Measurements from ENCODE around the gene CPZ. TPM values are rescaled to one million over a fixed set of nuclear protein-coding genes. Genes with fewer than 3 reads are reported as not detected.

Gene CPZ
- total and polyA plus RNA-seq, 10 donors: 0.11 to 8.5 (median 0.93) TPM; not detected in 1

DNA sequence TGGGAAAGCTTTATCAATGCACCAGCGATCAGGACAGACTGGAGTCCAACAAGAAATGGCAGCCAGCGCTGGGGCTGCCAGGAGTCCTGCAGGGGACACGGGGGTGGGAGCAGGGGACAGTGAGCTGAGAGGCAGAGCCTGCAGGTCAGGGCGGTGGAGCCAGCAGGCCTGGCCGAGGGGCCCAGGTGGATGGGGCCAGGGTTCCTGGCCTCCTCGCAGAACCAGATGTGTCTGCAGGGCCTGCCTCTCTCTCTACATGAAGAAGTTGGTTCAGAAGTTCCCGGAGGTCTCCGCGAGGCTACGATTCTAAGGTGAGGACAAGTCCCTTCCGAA, 63.6 kb downstream of the CPZ start:
- DNase-seq: no peak
- 85 to 89% (median 86%) methylated on average over 11 of the region's 11 CpGs for WGBS, 5 donors

DNA sequence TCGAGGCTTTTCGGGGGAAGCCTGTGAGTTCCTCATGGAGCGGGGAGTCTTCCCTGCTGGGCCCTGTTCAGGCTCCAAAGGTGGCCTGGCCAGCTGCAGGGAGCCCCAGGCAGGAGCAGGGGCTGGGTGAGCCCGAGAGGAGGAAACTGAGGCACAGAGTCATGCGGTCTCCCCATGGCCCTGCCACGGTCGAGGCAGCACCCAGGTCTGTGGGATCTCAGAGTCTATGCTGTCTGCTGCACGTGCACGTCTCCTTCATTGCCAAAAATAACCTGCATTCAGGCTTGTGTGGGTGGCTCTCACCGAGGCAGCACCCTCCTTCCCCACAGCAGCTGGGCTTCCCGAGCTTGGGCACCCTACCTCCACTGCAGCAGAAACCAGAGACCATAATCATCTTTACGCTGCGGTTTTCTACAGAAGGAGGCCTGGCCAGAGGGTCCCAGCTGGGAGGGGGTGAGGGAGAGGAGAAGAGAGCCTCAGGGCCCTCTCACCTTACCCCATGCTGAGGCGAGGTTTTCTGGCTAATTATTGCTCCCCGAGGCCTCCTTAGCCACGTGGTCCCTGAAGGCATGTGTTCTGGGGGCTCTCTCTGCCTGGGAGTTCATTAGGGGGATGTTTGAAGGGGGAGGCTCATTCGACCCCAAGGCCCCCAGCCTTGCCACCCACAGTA, 64.3 kb downstream of the CPZ start:
- 62 to 73% (median 67%) methylated on average over 9 to 17 of the region's 17 CpGs for WGBS, 5 donors
- no peak overlapping the region for H3K27ac ChIP-seq
- TF ChIP-seq POLR2AphosphoS5 (IDR thresholded peaks at IDR 0.05): no peak
- H3K4me1 ChIP-seq: no peaks in the 10 kb centered on the region
- H3K9me3 ChIP-seq: peaks cover 0 to 16% (median 6%) of the 10 kb centered on the region in 8 donors
- no peak overlapping the region for H3K4me3 ChIP-seq
- no peaks in the 10 kb centered on the region for H3K36me3 ChIP-seq
- DNase-seq: no peak
- intact Hi-C loops (cut with DNase I; ENCODE audit: low total_unique reads): no loop called here
- H3K27me3 ChIP-seq (replicated peaks in 1 of 7): peaks cover 0 to 38% (median 0%) of the 10 kb centered on the region in 7 donors

More for the DNA sequence above, 63.6 kb downstream of the CPZ start:
- Histone ChIP-seq H3K36me3 (no peaks in the 10 kb centered on the region), H3K4me1 (no peaks in the 10 kb centered on the region), H3K4me3 (no peak overlapping the region), H3K9me3 (peaks cover 0 to 16% (median 6%) of the 10 kb centered on the region in 8 donors), H3K27me3 (replicated peaks in 1 of 7) (peaks cover 0 to 36% (median 0%) of the 10 kb centered on the region in 7 donors), H3K27ac (no peak overlapping the region)
- intact Hi-C loops (cut with DNase I; ENCODE audit: low total_unique reads): no loop called here
- TF ChIP-seq POLR2AphosphoS5 (IDR thresholded peaks at IDR 0.05): no peak
- no peak for TF ChIP-seq CTCF (IDR thresholded peaks at IDR 0.05 in 8 of 11, conservative IDR thresholded peaks at IDR 0.05 in 3 of 11)
- TF ChIP-seq POLR2A (IDR thresholded peaks at IDR 0.05): no peak

- peaks cover 0 to 16% (median 6%) of the 10 kb centered on the region in 8 donors for H3K9me3 ChIP-seq
- no peak for DNase-seq
- peaks cover 0 to 38% (median 0%) of the 10 kb centered on the region in 7 donors for H3K27me3 ChIP-seq (replicated peaks in 1 of 7)
- no peak overlapping the region for H3K27ac ChIP-seq
- H3K4me3 ChIP-seq: no peak overlapping the region
- intact Hi-C loops (cut with DNase I; ENCODE audit: low total_unique reads): no loop called here
- H3K36me3 ChIP-seq: no peaks in the 10 kb centered on the region
- 77 to 83% (median 78%) methylated on average over 11 of the region's 11 CpGs for WGBS, 5 donors
- no peaks in the 10 kb centered on the region for H3K4me1 ChIP-seq
- TF ChIP-seq CTCF (IDR thresholded peaks at IDR 0.05 in 8 of 11, conservative IDR thresholded peaks at IDR 0.05 in 3 of 11): no peak
- no peak for TF ChIP-seq POLR2AphosphoS5 (IDR thresholded peaks at IDR 0.05)
Measured at GRCh38 chr4:8657381-8658088, 65.0 kb downstream of the CPZ start.

GRCh38 chr4:8662776-8663175, 70.2 kb downstream of the CPZ start:
- TF ChIP-seq POLR2A (IDR thresholded peaks at IDR 0.05) (no peak), POLR2AphosphoS5 (IDR thresholded peaks at IDR 0.05) (no peak), CTCF (IDR thresholded peaks at IDR 0.05 in 8 of 11, conservative IDR thresholded peaks at IDR 0.05 in 3 of 11) (no peak)
- peaks cover 0 to 66% (median 0%) of the 10 kb centered on the region in 7 donors for H3K27me3 ChIP-seq (replicated peaks in 1 of 7)
- no peak overlapping the region for H3K27ac ChIP-seq
- H3K4me3 ChIP-seq: no peak overlapping the region
- intact Hi-C loops (cut with DNase I; ENCODE audit: low total_unique reads): no loop called here
- WGBS, 5 donors: 72 to 89% (median 84%) methylated on average over 9 of the region's 9 CpGs
- no peaks in the 10 kb centered on the region for H3K9me3 ChIP-seq
- no peaks in the 10 kb centered on the region for H3K4me1 ChIP-seq
- H3K36me3 ChIP-seq: no peaks in the 10 kb centered on the region
- DNase-seq: peak; percentile 68
